Activated naive CD4-positive, alpha-beta T cell treated with Interleukin-2 at 50 U/mL for 16 hours (primary cell): Measurements from ENCODE around the gene CCDC146.
"Not testable (repeated sequence)": the region's sequence is repeated elsewhere in the genome, so short reads cannot be mapped to it uniquely, and the experiment has no call there.

Experiments used
- DNase-seq: peaks from one replicate; pipeline ENCODE4 v3.0.0-alpha.2; 2020

The CCDC146 gene

DNA sequence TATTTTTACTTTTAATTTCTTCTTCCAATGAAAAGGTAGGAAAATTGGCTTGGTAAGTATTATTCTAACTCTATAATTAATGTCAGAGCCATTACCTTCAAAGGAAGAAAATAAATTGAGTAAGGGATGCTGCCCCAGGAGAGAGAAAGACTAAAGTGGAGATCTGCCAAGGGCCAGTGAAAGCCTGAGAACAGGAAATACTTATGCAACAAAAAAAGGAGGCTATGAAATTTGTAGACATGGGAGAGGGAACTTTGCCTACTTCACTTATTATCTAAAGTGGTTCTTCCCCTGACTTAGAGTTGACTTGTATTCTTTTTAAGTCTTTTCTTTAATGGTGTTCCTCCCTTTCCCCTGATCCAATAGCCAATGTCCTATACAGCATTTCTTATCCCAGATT is 29.8 kb downstream of the CCDC146 start:
- not testable (repeated sequence) for DNase-seq

DNA sequence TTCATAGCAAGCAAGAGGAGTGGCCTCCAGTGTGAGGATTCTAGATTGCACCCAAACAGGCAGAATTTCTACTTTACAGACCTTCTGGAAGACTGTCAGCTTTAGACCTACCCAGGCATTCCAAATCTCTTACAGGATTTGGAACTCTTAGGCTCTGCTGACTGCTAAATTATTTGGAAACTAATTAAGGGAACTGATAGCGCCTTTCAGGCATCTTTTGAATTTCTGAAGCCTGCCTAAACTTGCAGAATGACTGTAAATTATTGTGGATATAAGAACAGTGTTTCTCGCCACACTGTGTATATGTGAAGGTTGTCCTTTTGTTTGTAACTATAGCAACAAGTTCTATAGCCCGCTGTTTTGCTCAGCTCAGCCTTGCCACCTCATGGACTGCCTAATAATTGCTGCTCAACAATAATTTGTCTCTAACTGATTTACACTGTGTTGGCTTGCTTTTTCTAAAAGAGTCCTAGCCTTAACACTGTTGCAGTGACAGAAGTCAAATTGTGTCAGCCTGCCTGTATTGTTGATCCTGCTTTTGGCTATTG is 32.6 kb downstream of the CCDC146 start:
- DNase-seq: not testable (repeated sequence)

DNA sequence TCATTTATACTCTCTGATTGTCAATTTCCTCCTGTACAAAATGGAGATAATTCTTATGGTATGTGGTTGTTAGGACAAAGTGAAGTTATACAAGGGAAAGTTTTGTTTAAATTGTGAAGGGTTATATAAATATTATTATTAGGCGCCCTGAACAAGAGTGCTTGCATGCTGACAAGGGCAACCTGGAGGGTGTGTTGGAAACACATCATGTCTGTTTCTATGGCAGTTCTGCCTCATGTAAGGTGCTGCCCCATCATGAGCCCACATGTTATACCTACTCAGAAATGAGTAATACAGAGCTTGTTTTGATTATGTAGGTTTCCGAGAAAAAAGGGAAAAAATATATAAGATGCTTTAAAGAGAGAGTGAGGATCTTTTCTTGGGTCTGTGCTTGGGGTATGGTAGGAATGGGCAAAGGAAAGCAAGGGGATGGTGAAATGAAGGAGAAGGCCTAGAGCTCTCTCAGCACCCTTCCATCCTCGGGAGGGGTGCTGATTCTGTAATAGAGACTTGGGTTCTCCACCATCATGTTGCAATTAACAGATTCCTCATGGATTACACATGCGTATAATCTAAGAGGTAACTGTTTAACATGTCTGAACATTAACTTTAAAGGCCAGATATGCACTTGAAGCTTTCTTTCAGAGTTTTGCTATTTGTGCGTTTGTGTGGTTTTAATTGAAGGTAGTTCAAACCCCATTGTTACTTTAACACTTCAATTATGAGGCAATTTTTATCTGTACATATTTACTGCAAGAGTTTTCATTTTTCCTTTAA is 33.4 kb downstream of the CCDC146 start:
- DNase-seq: peak; percentile 8

DNA sequence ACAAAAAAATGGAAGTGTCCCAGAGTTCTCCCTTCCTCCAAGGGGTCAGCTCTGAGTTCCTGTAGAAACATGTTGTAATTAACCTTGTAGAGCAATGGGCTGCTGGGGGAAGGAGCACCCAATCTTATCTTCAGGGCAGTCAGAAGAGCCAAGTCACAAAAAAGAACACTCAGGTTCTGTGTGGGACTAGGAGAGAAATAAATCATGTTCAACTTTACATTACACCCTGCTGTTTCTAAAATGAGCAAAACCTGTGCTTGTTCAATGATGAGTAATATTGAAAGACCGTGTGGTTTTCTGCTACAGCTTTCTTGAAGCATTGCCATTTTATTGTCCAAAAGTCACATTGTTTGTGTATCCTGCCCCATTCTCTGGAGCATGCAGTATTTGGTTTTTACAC is 34.6 kb downstream of the CCDC146 start:
- DNase-seq: not testable (repeated sequence)

DNA sequence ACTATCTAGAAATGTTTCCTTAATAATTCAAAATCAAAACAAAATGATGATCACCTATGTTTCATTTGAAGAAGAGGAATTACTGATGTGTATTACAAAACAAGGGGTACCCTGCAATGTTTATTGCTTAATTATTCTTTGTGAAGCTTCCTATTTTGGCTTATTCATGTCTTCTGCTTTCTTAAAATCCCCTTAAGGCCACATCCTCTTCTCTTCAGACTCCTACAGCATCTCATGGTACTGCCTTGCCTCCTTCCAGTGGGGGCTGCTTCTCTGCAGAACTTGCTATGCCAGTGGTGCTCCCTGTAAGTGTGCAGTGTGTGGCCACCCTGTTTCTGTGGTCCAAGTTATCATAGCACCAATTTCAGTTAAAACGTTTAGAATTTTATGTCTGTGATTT is 35.0 kb downstream of the CCDC146 start:
- peak; percentile 1 for DNase-seq

DNA sequence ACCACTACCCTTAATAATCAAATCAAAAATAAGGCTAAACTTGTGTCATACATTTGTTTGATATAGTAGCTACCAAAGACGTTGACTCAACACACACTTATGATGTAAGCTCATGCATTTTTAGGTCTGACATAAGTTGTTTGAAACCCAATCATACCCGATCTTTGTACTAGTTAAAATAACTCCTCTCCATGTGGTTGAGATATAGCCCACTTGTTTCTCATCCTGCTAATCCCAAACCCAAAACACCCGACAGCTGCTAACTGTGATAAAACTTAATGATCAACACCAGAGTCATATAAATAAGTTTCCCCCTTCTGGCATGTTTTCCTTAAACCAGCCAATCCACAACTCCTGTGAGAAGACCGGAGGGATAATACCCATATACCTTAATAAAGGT is 48.7 kb downstream of the CCDC146 start:
- DNase-seq: not testable (repeated sequence)

DNA sequence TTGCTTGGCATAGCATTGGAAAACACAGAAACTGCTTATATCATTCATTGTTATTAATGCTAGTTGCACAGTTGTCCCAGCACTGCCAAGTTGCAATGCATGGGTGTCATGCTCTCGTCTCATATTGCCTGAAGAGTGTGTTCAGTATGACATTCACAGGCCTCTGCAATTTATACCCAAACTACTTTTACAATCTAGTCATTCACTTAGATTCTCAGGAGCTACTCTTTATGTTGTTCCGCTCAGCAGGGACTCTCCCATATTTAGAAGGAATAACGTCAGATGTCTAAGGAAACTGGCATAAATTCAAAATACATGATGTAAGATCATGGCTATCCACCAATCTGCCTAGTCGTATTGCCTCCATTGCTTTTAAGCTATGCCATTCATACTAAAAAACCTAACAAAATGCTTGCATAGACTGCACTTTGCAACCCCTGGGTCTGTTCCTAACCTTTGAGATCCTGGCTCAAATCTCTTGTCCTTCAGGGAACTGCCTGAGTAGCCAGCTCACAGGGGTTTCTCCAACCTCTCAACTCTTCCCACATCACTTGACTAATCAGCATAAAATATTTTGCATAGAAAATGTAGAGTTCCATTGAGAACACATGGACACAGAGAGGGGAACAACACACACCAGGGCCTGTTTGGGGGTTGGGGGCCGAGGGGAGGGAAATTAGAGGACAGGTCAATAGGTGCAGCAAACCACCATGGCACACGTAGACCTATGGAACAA is 50.2 kb downstream of the CCDC146 start:
- DNase-seq: not testable (repeated sequence)

DNA sequence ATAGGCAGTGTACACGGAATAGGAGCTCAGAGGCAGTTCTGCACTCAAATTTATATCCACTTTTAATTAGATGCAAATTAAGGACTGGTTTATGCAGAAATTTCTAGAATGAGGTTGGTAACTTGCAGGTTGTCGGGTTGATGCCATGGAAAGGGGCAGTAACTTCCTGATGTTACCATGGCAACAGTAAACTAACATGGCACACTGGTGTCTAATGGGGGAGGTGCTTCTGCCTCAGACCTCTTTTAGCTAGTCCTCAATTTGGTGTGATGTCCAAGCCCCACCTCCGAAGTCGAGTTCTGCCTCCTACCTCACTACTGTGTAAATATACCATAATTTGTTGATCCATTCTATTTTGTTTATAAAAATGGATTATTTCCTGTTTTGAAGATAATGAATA is 52.0 kb downstream of the CCDC146 start:
- DNase-seq: not testable (repeated sequence)

DNA sequence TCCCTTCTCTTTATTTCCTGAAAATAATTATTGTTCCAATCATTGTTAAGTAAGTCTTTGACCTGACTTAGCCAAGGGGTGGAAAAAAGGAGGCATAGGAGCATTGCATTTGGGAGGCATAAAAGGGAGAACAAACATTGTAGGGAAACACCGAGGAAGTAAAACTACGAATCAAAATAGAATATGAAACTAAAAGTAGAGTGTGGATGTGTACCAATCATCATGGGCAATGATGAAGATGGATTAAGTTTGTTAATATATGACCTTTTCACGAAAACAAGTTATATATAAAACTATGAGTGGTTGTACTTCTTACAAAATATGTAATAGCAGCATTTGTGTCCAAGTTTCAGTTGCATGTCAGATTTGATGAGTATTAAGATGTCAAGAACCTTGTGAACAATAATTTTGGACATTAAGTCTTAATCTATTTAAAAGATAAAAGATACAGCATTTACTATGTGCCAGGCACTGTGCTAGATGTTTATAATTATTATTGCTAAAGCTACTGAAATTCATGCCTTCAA is 52.9 kb downstream of the CCDC146 start:
- not testable (repeated sequence) for DNase-seq

DNA sequence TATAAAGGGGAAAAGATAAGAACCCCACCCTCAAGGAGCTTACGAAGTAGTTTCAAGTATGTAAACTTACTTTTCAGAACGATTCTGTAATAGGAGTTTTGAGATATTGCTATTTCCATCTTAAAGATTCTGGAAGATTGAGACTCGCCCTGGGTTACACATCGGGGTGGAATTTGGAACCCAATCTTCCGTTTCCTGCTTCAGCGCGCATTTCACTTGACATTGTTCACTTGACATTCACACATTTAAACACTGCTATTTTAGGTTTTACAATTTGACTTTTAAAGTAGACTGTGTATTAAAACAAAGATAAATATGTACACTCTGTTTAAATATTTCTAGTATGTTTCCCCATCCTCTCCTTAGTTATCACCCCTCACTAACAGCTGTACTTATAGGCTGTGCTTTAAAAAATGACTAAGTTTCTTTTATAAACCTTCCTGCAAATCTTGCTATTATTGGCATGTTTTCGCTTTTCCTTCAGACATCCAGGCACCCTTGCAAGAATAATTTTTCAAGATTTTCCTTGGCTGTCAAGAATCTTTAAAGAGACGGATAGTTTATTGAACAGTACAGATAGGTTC is 55.0 kb downstream of the CCDC146 start:
- not testable (repeated sequence) for DNase-seq

DNA sequence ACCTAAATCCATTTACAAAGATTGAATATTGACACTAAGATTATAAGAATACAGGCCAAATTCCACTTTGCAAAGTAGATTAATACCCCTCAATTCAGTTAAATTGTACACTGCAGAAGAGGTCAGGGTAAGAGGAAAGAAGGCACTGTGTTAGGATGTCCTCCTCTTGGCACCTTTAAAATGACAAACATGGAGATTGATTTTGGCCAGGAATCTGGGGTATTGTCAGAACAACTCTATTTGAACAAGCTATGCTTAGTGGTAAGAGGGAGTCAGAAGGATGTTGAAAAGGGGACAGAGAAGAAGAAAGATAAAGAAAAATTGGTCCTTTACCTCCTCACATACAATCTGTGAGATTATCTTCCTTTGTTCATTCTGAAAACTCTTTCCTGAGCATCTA is 55.6 kb downstream of the CCDC146 start:
- not testable (repeated sequence) for DNase-seq

DNA sequence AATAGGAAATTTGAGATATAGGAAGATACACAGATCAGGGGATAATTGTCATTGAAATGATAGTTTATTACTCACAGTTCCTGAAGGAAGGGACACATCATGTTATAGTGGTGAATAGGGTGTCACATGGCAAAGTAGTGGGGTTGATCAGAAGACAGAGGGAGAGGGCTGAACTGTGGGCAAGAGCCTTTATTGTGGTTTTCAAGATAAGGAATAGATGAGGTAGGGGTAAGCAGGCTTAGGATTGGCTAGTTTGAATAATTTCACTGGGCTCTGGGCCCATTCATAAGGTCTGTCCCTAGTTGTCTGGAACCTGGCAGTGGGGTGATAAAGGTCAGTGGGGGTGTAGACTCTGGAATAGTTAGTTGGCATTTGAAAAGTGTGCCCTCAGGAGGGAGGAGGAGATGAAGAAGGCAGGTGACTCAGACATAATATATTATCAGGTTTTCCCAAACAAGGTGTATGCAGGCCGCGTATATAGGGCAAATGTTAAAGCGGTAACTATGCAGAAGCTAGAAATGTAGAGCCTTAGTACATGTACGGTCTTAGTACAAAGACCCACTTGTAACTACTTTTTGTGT is 58.7 kb downstream of the CCDC146 start:
- no peak for DNase-seq

DNA sequence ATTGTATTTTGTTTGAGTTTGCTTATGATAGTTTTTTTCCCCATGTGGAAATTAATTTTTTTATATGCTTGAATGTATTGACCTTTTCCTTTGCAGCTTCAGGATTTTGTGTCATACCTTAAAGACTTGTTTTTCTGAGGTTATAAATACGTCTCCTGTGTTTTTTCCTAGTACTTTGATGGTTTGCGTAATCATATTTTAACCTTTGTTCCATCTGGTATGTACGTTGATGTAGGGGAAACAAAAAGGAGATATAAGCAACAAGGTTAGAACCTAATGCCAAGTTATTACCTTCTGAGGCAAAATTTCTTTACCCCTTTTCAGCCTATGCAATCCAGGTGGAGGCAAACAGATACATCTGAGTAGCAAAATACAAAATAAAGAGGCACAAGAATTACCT is 59.3 kb downstream of the CCDC146 start:
- no peak for DNase-seq

DNA sequence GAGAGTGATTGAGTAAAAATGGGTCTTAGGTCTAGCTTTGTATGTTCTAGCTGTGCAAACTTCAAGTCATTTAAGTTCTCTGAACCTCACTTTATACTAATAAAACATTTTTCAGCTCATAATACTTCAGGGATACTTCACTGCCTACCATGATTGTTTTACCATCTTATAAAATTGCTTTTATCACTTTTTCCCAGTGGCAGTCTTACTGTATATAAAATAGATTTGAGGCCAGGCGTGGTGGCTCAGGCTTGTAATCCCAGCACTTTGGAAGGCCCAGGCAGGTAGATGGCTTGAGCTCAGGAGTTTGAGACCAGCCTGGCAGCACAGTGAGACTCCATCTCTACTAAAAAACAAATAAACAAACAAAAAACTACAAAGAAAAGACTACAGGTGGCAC is 59.8 kb downstream of the CCDC146 start:
- DNase-seq: no peak

DNA sequence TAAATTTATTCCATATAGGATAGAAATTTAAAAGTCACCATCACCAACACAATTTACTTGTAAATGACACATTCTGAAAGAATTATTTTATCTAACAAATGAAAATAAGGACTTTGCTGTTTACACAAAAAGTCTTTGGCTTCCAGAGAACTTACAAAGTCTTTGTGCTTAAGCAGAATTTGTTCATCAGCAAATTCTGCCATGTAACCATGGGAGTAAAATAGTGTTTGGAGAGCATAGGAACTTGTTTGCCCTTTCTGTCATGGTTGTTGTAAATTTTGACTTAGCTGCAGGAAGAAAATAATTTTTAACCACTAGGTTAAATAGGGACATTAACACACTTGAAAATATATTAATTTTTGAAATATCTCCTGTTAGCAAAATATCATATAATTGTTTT is 62.0 kb downstream of the CCDC146 start:
- DNase-seq: no peak

DNA sequence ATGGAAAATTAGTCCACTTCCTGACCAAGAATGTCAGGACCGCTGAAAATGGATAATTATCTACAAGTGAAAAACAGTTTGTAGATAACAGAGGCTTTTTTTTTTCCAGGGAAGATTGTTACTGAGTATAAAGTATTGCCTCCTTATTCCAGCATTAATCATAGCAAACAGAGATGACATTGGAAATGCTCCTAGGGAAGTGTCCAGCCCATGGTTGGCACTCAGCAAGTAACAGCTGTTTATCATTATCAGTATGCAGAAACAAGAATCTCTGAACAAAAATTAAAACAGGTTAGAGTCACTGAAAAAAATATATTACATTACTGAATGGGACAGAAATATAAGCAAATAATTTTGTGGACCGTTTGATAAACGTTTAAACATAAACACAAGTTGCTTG is 62.6 kb downstream of the CCDC146 start:
- DNase-seq: no peak

DNA sequence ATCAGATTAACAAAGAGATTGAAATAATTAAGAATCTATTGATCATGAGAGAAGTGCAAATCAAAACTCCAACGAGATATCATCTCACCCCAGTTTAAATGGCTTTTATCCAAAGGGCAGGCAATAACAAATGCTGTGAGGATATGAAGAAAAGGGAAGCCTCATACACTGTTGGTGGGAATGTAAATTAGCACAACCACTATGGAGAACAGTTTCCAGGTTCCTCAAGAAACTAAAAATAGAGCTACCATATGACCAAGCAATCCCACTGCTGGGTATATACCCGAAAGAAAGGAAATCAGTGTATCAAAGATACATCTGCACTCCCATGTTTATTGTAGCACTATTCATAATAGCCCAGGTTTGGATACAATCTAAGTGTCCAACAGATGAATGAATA is 63.5 kb downstream of the CCDC146 start:
- no peak for DNase-seq

DNA sequence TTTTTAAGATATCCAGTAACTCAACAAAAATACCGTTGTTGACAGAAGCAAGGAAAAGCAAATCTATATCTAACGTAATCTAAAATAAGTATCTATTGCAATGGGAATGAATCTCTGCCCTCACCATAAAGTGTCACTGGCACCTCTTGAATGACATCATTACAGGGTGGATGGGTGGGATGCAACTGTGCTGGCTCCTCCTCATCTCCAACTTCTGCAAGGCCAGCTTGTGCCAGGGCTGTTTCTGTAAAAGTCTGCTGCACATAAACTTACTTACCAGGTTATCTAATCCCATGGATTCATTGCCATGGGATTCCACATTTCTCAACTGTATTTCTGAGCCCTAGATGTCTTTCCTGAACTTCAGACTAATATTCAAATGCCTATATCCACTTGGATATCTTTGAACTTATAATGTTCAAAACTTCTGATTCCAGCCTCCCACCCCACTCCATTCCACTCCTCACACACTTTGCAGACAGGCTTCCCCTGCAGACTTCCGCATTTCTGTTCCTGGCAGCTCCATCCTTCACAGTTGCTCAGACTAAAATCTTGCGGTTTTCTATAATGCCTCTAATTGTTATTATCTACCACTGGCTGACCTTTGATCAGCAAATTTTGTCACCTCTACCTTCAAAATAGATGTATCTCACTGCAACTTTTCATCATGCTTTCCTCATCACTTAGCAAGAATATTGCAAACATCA is 66.5 kb downstream of the CCDC146 start:
- DNase-seq: no peak

DNA sequence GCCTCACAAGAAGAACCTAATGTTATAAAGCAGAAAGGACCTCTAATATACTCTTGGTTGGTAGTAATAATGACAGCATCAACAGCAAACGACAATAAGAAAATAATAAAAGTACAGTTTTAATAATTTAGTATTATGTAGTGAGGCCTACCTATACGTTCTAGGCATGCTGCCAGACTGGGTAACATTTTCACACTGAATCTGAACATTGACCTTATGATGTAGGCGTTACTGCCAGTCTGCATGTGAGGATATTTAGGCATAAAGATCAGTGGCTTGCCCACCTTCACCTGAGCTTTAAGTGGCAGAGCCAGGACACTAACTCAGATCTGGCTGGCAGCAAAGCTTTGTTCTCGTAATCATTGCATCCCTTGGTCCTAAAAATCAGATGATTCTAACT is 74.7 kb downstream of the CCDC146 start:
- DNase-seq: no peak

DNA sequence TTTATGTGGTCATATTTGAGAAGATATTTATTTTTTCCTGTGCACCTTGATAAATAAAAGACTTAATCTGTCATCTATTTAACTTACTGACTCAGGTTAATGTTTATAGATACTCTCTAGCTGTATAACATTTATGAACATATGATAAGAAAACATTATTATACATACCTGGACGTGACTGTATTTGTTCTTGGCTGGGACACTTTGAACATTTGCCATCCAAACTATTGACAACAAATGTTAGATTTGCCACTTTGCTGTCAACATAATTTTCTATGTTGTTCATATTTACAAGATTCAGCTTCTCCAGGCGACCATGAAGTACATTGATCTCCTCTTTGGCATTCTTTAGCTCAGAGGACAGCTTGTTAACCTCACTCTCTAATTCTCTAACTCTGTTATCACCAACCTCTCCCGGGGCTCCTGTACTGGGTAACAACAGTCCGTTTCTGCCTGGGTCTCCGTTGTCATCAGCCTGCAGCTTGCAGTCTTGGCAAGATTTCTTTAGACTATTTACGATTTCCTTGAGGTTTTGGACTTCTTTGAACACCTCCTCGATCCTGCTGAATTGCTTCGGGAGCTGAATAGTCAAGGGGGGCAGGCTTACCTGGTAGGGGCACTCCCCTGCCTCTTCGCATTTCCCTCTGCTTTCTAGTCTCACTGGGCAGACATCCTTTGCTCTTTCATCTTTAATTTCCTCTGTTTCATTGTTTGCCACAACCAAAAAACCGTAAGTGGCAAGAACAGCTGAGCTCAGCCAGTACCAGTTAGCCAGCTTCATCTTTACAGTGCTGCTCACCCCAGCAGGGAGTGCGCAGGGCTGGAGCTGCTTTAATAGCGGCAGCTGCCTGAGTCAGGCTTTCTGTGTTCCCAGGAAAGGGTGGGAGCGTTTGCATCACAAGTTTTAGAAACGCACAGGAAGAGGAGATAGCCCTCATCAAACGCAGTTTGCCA is 76.9 kb downstream of the CCDC146 start, which contains the start of gene FGL2:
FGL2 (minus strand) TSS at position 807 of the 954 bp plus-strand sequence; CDS start at position 781, 26 bp downstream.
- DNase-seq: peak; percentile 36

DNA sequence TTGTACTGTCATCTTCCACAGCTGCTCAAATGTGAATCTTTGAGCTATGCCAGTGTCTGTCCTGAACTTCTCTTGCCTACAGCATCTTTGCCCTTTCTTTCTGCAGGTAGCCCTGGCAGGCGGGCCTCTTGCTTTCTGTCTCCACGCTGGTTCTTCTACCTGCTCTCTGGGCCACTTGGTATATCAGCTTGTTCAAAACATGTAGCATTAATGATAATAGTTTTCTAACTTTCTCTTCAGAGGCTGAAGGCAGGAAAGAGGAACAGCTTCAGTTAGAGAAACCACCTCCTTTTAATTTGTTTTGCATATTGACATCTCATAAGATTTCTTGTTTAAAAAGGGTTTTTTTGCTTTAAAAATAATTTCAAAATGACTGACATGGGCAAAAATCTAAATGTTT is 78.1 kb downstream of the CCDC146 start:
- no peak for DNase-seq
